ENCODE data around the gene MINDY4B. TPM values are rescaled to one million over a fixed set of nuclear protein-coding genes. Genes with fewer than 3 reads are reported as not detected.

MINDY4B gene
- polyA plus RNA-seq (2013, experiment 1 of 2) = not detected
- polyA plus RNA-seq (2013, experiment 2 of 2) = not detected

- H3K27me3 ChIP-seq (ENCODE audit: insufficient read depth, low read length) = no peaks in the 10 kb centered on the region
- H3K9me3 ChIP-seq (ENCODE audit: insufficient read depth, low read depth, low read length) = no peaks in the 10 kb centered on the region
- H3K4me3 ChIP-seq (ENCODE audit: low read length) = no peak within 1 kb of the TSS
- no peaks in the 10 kb centered on the region; the same call in 1 of the 2 replicates for H3K4me1 ChIP-seq (ENCODE audit: insufficient read depth, low read length)
- WGBS = 93% methylated on average over 4 of the region's 4 CpGs
- no peak within 1 kb of the TSS for H3K27ac ChIP-seq (ENCODE audit: low read depth, low read length)
- no peak within 1 kb of the TSS for H3K9ac ChIP-seq (ENCODE audit: low read depth, low read length)
- H3K36me3 ChIP-seq (ENCODE audit: insufficient read depth, low read length) = no peaks in the 10 kb centered on the region
Observed at GRCh38 chr3:150905339-150905738, at the start of gene MINDY4B. Gene MINDY4B, minus strand, starts transcription at chr3:150905439. Its CDS starts 0 bp downstream, at chr3:150905439.

- no peaks in the 10 kb centered on the region for H3K27me3 ChIP-seq (ENCODE audit: insufficient read depth, low read length)
- no peak overlapping the region for H3K27ac ChIP-seq (ENCODE audit: low read depth, low read length)
- no peaks in the 10 kb centered on the region for H3K36me3 ChIP-seq (ENCODE audit: insufficient read depth, low read length)
- no peak overlapping the region for H3K4me3 ChIP-seq (ENCODE audit: low read length)
- 95% methylated on average over 13 of the region's 13 CpGs for WGBS
- no peaks in the 10 kb centered on the region for H3K9me3 ChIP-seq (ENCODE audit: insufficient read depth, low read depth, low read length)
- no peak overlapping the region for H3K9ac ChIP-seq (ENCODE audit: low read depth, low read length)
- H3K4me1 ChIP-seq (ENCODE audit: insufficient read depth, low read length) = no peaks in the 10 kb centered on the region
Observed at GRCh38 chr3:150951923-150952322, 46.7 kb upstream of the MINDY4B start.

- Histone ChIP-seq H3K4me1 (ENCODE audit: insufficient read depth, low read length) (no peaks in the 10 kb centered on the region), H3K36me3 (ENCODE audit: insufficient read depth, low read length) (no peaks in the 10 kb centered on the region), H3K4me3 (ENCODE audit: low read length) (no peak overlapping the region), H3K9me3 (ENCODE audit: insufficient read depth, low read depth, low read length) (no peaks in the 10 kb centered on the region), H3K27ac (ENCODE audit: low read depth, low read length) (no peak overlapping the region), H3K9ac (ENCODE audit: low read depth, low read length) (no peak overlapping the region), H3K27me3 (ENCODE audit: insufficient read depth, low read length) (no peaks in the 10 kb centered on the region)
- 89% methylated on average over 1 of the region's 3 CpGs for WGBS
Observed at GRCh38 chr3:150945226-150946032, 40.2 kb upstream of the MINDY4B start.

- 98% methylated on average over 3 of the region's 3 CpGs for WGBS
- Histone ChIP-seq H3K27ac (ENCODE audit: low read depth, low read length) (no peak overlapping the region), H3K9ac (ENCODE audit: low read depth, low read length) (no peak overlapping the region), H3K36me3 (ENCODE audit: insufficient read depth, low read length) (no peaks in the 10 kb centered on the region), H3K4me1 (ENCODE audit: insufficient read depth, low read length) (no peaks in the 10 kb centered on the region), H3K4me3 (ENCODE audit: low read length) (no peak overlapping the region), H3K9me3 (ENCODE audit: insufficient read depth, low read depth, low read length) (no peaks in the 10 kb centered on the region), H3K27me3 (ENCODE audit: insufficient read depth, low read length) (no peaks in the 10 kb centered on the region)
Observed at GRCh38 chr3:150942221-150942620, 37.0 kb upstream of the MINDY4B start.

GRCh38 chr3:150936693-150937092, 31.5 kb upstream of the MINDY4B start:
- Histone ChIP-seq H3K9me3 (ENCODE audit: insufficient read depth, low read depth, low read length) (no peaks in the 10 kb centered on the region), H3K27ac (ENCODE audit: low read depth, low read length) (no peak overlapping the region), H3K9ac (ENCODE audit: low read depth, low read length) (no peak overlapping the region), H3K4me3 (ENCODE audit: low read length) (no peak overlapping the region), H3K27me3 (ENCODE audit: insufficient read depth, low read length) (no peaks in the 10 kb centered on the region), H3K36me3 (ENCODE audit: insufficient read depth, low read length) (no peaks in the 10 kb centered on the region), H3K4me1 (ENCODE audit: insufficient read depth, low read length) (no peaks in the 10 kb centered on the region)
- WGBS = 58% methylated on average over 2 of the region's 2 CpGs

- Histone ChIP-seq H3K9me3 (ENCODE audit: insufficient read depth, low read depth, low read length) (no peaks in the 10 kb centered on the region), H3K4me1 (ENCODE audit: insufficient read depth, low read length) (no peaks in the 10 kb centered on the region), H3K27ac (ENCODE audit: low read depth, low read length) (no peak overlapping the region), H3K36me3 (ENCODE audit: insufficient read depth, low read length) (no peaks in the 10 kb centered on the region), H3K27me3 (ENCODE audit: insufficient read depth, low read length) (no peaks in the 10 kb centered on the region), H3K4me3 (ENCODE audit: low read length) (no peak overlapping the region), H3K9ac (ENCODE audit: low read depth, low read length) (no peak overlapping the region)
- 0% methylated on average over 1 of the region's 1 CpG for WGBS
Observed at GRCh38 chr3:150933473-150933995, 28.3 kb upstream of the MINDY4B start.

- Histone ChIP-seq H3K36me3 (ENCODE audit: insufficient read depth, low read length) (no peaks in the 10 kb centered on the region), H3K27me3 (ENCODE audit: insufficient read depth, low read length) (no peaks in the 10 kb centered on the region), H3K9ac (ENCODE audit: low read depth, low read length) (no peak overlapping the region), H3K4me1 (ENCODE audit: insufficient read depth, low read length) (no peaks in the 10 kb centered on the region), H3K27ac (ENCODE audit: low read depth, low read length) (no peak overlapping the region), H3K9me3 (ENCODE audit: insufficient read depth, low read depth, low read length) (no peaks in the 10 kb centered on the region), H3K4me3 (ENCODE audit: low read length) (no peak overlapping the region)
- 93% methylated on average over 1 of the region's 1 CpG for WGBS
Observed at GRCh38 chr3:150931745-150932144, 26.5 kb upstream of the MINDY4B start.

- Histone ChIP-seq H3K36me3 (ENCODE audit: insufficient read depth, low read length) (no peaks in the 10 kb centered on the region), H3K4me1 (ENCODE audit: insufficient read depth, low read length) (no peaks in the 10 kb centered on the region), H3K4me3 (ENCODE audit: low read length) (no peak overlapping the region), H3K27me3 (ENCODE audit: insufficient read depth, low read length) (no peaks in the 10 kb centered on the region), H3K27ac (ENCODE audit: low read depth, low read length) (no peak overlapping the region), H3K9ac (ENCODE audit: low read depth, low read length) (no peak overlapping the region), H3K9me3 (ENCODE audit: insufficient read depth, low read depth, low read length) (no peaks in the 10 kb centered on the region)
- WGBS = 79% methylated on average over 3 of the region's 3 CpGs
Observed at GRCh38 chr3:150930839-150931238, 25.6 kb upstream of the MINDY4B start.

GRCh38 chr3:150928234-150928633, 23.0 kb upstream of the MINDY4B start:
- H3K36me3 ChIP-seq (ENCODE audit: insufficient read depth, low read length) = no peaks in the 10 kb centered on the region
- no peak overlapping the region for H3K9ac ChIP-seq (ENCODE audit: low read depth, low read length)
- no peaks in the 10 kb centered on the region for H3K4me1 ChIP-seq (ENCODE audit: insufficient read depth, low read length)
- 92% methylated on average over 1 of the region's 1 CpG for WGBS
- H3K9me3 ChIP-seq (ENCODE audit: insufficient read depth, low read depth, low read length) = no peaks in the 10 kb centered on the region
- H3K27ac ChIP-seq (ENCODE audit: low read depth, low read length) = no peak overlapping the region
- no peak overlapping the region for H3K4me3 ChIP-seq (ENCODE audit: low read length)
- no peaks in the 10 kb centered on the region for H3K27me3 ChIP-seq (ENCODE audit: insufficient read depth, low read length)

- WGBS = 86% methylated on average over 7 of the region's 7 CpGs
- Histone ChIP-seq H3K4me3 (ENCODE audit: low read length) (no peak overlapping the region), H3K27me3 (ENCODE audit: insufficient read depth, low read length) (no peaks in the 10 kb centered on the region), H3K9me3 (ENCODE audit: insufficient read depth, low read depth, low read length) (no peaks in the 10 kb centered on the region), H3K27ac (ENCODE audit: low read depth, low read length) (no peak overlapping the region), H3K9ac (ENCODE audit: low read depth, low read length) (no peak overlapping the region), H3K36me3 (ENCODE audit: insufficient read depth, low read length) (no peaks in the 10 kb centered on the region), H3K4me1 (ENCODE audit: insufficient read depth, low read length) (no peaks in the 10 kb centered on the region)
Observed at GRCh38 chr3:150926328-150926727, 21.1 kb upstream of the MINDY4B start.

GRCh38 chr3:150925751-150926201, 20.5 kb upstream of the MINDY4B start:
- Histone ChIP-seq H3K27me3 (ENCODE audit: insufficient read depth, low read length) (no peaks in the 10 kb centered on the region), H3K36me3 (ENCODE audit: insufficient read depth, low read length) (no peaks in the 10 kb centered on the region), H3K4me3 (ENCODE audit: low read length) (0 out of 2 replicates have a peak overlapping the region, but pooled peaks have one; percentile 6), H3K9me3 (ENCODE audit: insufficient read depth, low read depth, low read length) (no peaks in the 10 kb centered on the region), H3K4me1 (ENCODE audit: insufficient read depth, low read length) (no peaks in the 10 kb centered on the region), H3K9ac (ENCODE audit: low read depth, low read length) (no peak overlapping the region), H3K27ac (ENCODE audit: low read depth, low read length) (no peak overlapping the region)
- WGBS = 10% methylated on average over 14 of the region's 14 CpGs

All from HUES64 (cell line).